ENCODE measurements around the gene CROT. TPM values are rescaled to one million over a fixed set of nuclear protein-coding genes. Genes with fewer than 3 reads are reported as not detected.

CROT gene
- total and polyA plus RNA-seq, 9 donors: 8.0 to 21.8 (median 16.1) TPM

GRCh38 chr7:87447116-87447635 lies 101.7 kb downstream of the CROT start:
- DNase-seq: no peak
- WGBS, 3 donors: 68 to 72% (median 69%) methylated on average over 4 of the region's 4 CpGs
- H3K27ac ChIP-seq: no peak overlapping the region
- no peak for TF ChIP-seq POLR2A (IDR thresholded peaks at IDR 0.05)
- H3K9me3 ChIP-seq: no peaks in the 10 kb centered on the region
- no peak overlapping the region for H3K4me3 ChIP-seq
- no peaks in the 10 kb centered on the region for H3K4me1 ChIP-seq (ENCODE audit: insufficient read depth)
- H3K27me3 ChIP-seq: no peaks in the 10 kb centered on the region
- intact Hi-C loops (cut with DNase I): no loop called here
- H3K36me3 ChIP-seq: no peaks in the 10 kb centered on the region

DNA sequence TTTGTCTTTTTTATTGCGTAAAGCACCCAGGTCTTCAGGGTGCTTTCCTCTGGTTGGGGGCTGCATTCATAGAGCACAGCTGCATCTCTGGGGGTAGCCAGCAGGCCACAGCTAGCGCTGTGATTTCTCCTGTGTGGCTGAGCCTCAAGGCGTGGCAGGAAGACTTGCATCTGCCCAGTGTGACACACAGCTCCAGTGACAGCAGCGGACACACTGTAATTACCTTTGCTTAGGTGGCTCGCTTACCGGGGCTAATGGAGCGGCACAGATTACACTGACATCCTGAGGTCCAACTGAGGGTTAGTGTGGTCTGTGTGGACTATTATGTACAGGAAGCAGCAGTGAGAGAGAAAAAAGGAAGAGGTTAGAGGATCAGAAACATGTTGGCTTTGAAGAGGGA lies 102.9 kb downstream of the CROT start:
- WGBS, 3 donors: 86 to 89% (median 87%) methylated on average over 7 of the region's 7 CpGs
- H3K9me3 ChIP-seq: no peaks in the 10 kb centered on the region
- H3K27ac ChIP-seq: no peak overlapping the region
- H3K4me3 ChIP-seq: no peak overlapping the region
- H3K27me3 ChIP-seq: no peaks in the 10 kb centered on the region
- intact Hi-C loops (cut with DNase I): no loop called here
- no peaks in the 10 kb centered on the region for H3K4me1 ChIP-seq (ENCODE audit: insufficient read depth)
- no peak for TF ChIP-seq POLR2A (IDR thresholded peaks at IDR 0.05)
- TF ChIP-seq EP300 (IDR thresholded peaks at IDR 0.05): no peak
- no peak for TF ChIP-seq CTCF (IDR thresholded peaks at IDR 0.05)
- DNase-seq: no peak
- H3K36me3 ChIP-seq: no peaks in the 10 kb centered on the region

Small RNA genes within 50 kb of the gene (small RNA-seq; reads per million reads assigned to genes)
- gene RF02195 (not detected), gene RF02196 (not detected)

Other genes starting within 250 kb of the CROT start
- 100 to 1,000 TPM in 1 of 7 donors, 10 to 100 TPM in 6; 59.9 to 107 (median 84.2) TPM for gene DMTF1, start 193.2 kb upstream of the CROT start, total RNA-seq
- gene DMTF1, start 193.2 kb upstream of the CROT start, polyA plus RNA-seq: 10 to 100 TPM; 38.2 to 64.5 TPM
- gene TMEM243, start 125.9 kb upstream of the CROT start, total RNA-seq: 10 to 100 TPM; 23.4 to 57.8 (median 26.7) TPM
- 10 to 100 TPM; 32.7 to 40.2 TPM for gene TMEM243, start 125.9 kb upstream of the CROT start, polyA plus RNA-seq
- gene ABCB4, start 130.0 kb downstream of the CROT start, total RNA-seq: 1 to 10 TPM in 1 of 7 donors, under 1 TPM in 6; 0.13 to 2.1 (median 0.45) TPM
- under 1 TPM; 0.33 to 0.75 TPM for gene ABCB4, start 130.0 kb downstream of the CROT start, polyA plus RNA-seq

Data from ovary (tissue), 9 donors.